Chondrocyte (in vitro differentiated cells): Measurements from ENCODE around the gene AAK1. TPM values are rescaled to one million over a fixed set of nuclear protein-coding genes. Genes with fewer than 3 reads are reported as not detected.

Experiments used
- DNase-seq: peaks from one replicate; pipeline ENCODE4 v3.0.0; 2021; ENCODE audit warnings: mixed read lengths, low spot score
- H3K27ac Mint-ChIP-seq: one replicate; pipeline ENCODE4 v1.8.0; 2021; ENCODE audit warnings: mild to moderate bottlenecking, moderate library complexity, mixed read lengths; ENCODE audit not compliant: unreplicated experiment
- H3K27me3 Mint-ChIP-seq: 2 replicates; pipeline ENCODE4 v1.8.0; 2021; ENCODE audit warnings: low read depth, mixed read lengths
- H3K36me3 Mint-ChIP-seq: 2 replicates; pipeline ENCODE4 v1.8.0; 2021; ENCODE audit warnings: low read depth, mixed read lengths
- H3K4me1 Mint-ChIP-seq: 2 replicates; pipeline ENCODE4 v1.8.0; 2021; ENCODE audit warnings: low read depth, mild to moderate bottlenecking, mixed read lengths
- H3K4me3 Mint-ChIP-seq: one replicate; pipeline ENCODE4 v1.8.0; 2021; ENCODE audit warnings: mild to moderate bottlenecking, moderate library complexity, mixed read lengths; ENCODE audit not compliant: unreplicated experiment
- H3K9me3 Mint-ChIP-seq: 2 replicates; pipeline ENCODE4 v1.8.0; 2021; ENCODE audit warnings: low read depth, mixed read lengths
- total RNA-seq: library from RNA; stranded (reverse); gene quantifications from 3 replicates; pipeline ENCODE4 v1.2.1, GENCODE V29; 2021
- TF ChIP-seq, protein P1 (sequence below): fragments of 200-600 bp; sonication (generic); IDR thresholded peaks from 2 replicates; pipeline ENCODE4 v1.5.0; 2021; ENCODE audit warnings: antibody characterized with exemption, mild to moderate bottlenecking, moderate library complexity

AAK1 gene
- total RNA-seq, 1 donor from 2014 or later = 97.2 TPM

DNA sequence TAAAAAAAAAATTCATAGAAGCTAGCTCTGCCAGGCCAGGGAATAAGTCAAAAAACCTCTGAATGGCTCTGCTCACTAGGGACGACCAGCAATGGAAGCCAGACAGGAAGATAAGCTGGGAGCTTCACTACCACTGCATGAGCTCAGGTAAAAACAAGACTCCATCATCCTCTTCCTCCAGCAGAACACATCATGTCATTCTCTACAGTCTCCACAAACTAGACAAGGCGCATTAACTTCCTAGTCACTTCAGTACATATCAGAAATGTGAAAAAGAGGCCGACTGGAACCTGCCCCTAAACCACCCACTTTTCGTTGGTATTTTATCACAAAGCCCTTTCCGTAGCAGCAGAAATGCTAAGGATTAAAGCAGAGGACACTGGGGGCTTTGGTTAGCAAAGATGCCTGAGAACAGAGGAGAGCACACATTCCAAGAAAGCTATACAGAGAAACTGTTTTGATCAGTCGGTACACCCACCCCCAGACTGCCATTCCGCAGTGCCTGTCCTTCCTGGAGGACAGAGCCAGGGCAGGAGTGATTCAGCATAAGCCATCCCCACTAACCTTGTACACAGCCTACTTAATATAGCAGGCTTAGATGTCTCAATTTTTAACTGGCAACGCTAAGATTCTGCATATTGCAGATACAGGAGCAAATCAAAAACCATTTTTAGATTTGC is 53.4 kb downstream of the AAK1 start:
- H3K4me3 Mint-ChIP-seq = peak overlapping the region; percentile 4
- H3K27ac Mint-ChIP-seq = peak overlapping the region; percentile 90
- H3K27me3 Mint-ChIP-seq = no peaks in the 10 kb centered on the region
- peaks cover 34% of the 10 kb centered on the region for H3K4me1 Mint-ChIP-seq
- H3K9me3 Mint-ChIP-seq = no peaks in the 10 kb centered on the region
- H3K36me3 Mint-ChIP-seq = no peaks in the 10 kb centered on the region
- DNase-seq = no peak
- TF ChIP-seq, protein P1, sequence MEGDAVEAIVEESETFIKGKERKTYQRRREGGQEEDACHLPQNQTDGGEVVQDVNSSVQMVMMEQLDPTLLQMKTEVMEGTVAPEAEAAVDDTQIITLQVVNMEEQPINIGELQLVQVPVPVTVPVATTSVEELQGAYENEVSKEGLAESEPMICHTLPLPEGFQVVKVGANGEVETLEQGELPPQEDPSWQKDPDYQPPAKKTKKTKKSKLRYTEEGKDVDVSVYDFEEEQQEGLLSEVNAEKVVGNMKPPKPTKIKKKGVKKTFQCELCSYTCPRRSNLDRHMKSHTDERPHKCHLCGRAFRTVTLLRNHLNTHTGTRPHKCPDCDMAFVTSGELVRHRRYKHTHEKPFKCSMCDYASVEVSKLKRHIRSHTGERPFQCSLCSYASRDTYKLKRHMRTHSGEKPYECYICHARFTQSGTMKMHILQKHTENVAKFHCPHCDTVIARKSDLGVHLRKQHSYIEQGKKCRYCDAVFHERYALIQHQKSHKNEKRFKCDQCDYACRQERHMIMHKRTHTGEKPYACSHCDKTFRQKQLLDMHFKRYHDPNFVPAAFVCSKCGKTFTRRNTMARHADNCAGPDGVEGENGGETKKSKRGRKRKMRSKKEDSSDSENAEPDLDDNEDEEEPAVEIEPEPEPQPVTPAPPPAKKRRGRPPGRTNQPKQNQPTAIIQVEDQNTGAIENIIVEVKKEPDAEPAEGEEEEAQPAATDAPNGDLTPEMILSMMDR = no peak

DNA sequence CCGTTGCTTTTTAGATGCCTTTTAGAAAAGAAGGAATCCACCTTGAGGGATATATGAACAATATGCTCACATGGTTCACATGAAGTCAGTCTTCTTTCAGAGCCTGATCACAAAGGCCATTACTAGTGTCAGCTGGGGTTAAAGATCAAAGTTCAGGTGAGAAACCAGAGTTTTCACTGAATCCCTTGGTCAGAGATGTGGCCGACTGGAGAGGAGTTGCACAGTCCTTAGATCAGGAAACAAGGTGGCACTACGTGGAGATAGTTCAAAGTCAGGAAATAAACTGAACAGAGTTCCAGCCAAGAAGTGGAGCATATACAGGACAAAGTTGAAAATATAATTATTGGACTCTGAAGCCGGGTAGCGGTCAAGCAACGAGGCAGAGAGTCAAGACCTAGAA is 54.6 kb downstream of the AAK1 start:
- H3K4me1 Mint-ChIP-seq = peaks cover 41% of the 10 kb centered on the region
- H3K36me3 Mint-ChIP-seq = no peaks in the 10 kb centered on the region
- H3K4me3 Mint-ChIP-seq = no peak overlapping the region
- H3K9me3 Mint-ChIP-seq = no peaks in the 10 kb centered on the region
- H3K27me3 Mint-ChIP-seq = no peaks in the 10 kb centered on the region
- TF ChIP-seq, protein P1 = no peak
- no peak for DNase-seq
- H3K27ac Mint-ChIP-seq = peak overlapping the region; percentile 33

DNA sequence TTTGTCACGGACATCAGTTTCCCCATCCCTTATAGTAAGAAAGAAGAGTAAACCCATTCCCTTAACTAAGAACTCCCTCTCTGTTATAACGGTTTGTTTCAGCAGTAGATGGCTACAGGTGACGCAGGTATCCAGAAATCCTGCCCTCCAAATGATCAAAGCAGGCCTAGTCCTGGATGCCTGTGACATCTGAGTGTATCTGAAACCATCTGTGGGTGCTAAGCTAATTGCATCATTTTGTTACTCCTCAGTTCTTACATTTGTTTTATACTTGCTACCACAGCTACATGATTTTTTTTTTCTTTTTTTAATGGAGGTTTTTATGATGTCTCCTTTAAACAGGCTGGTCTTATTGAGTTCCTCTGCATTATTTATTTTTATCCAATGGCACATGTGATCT is 55.1 kb downstream of the AAK1 start:
- TF ChIP-seq, protein P1 = no peak
- H3K36me3 Mint-ChIP-seq = no peaks in the 10 kb centered on the region
- H3K9me3 Mint-ChIP-seq = no peaks in the 10 kb centered on the region
- no peak overlapping the region for H3K27ac Mint-ChIP-seq
- H3K4me3 Mint-ChIP-seq = no peak overlapping the region
- peaks cover 45% of the 10 kb centered on the region for H3K4me1 Mint-ChIP-seq
- H3K27me3 Mint-ChIP-seq = no peaks in the 10 kb centered on the region
- no peak for DNase-seq

DNA sequence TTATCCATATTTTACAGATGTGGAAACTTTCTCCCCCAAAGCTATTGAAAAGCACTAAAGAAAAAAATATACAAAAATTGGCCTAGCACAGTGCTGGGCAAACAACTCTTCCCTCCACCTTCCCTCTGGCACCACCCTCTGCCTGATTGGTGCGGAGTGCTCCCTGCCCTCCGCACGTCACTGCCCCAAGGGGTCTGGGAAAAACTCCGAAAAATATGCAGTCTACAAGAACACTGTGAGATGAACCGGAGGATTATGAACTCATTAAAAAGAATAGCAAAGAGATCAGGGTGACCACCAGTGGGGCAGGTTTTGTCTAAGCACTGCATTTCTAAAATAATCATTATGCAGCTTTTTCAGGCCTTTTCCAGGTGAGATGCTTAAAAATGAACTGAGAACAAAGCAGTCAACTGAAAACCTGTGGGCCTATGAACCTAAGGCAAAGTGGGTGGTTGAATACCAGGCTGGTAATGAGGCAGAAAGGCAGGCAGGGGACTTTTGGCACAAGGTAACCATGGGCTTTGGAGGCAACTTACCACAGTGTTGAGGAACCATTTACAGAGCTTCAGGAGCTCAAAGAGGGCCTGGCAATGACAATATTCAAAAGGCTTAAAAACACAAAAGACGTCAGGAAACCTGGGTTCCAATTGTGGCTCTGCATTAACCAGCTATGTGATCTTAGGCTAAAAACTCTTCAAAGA is 57.5 kb downstream of the AAK1 start:
- no peak for DNase-seq
- Mint-ChIP-seq H3K4me1 (peaks cover 66% of the 10 kb centered on the region), H3K36me3 (no peaks in the 10 kb centered on the region), H3K4me3 (no peak overlapping the region), H3K27ac (no peak overlapping the region), H3K9me3 (no peaks in the 10 kb centered on the region), H3K27me3 (no peaks in the 10 kb centered on the region)
- TF ChIP-seq, protein P1 = no peak

DNA sequence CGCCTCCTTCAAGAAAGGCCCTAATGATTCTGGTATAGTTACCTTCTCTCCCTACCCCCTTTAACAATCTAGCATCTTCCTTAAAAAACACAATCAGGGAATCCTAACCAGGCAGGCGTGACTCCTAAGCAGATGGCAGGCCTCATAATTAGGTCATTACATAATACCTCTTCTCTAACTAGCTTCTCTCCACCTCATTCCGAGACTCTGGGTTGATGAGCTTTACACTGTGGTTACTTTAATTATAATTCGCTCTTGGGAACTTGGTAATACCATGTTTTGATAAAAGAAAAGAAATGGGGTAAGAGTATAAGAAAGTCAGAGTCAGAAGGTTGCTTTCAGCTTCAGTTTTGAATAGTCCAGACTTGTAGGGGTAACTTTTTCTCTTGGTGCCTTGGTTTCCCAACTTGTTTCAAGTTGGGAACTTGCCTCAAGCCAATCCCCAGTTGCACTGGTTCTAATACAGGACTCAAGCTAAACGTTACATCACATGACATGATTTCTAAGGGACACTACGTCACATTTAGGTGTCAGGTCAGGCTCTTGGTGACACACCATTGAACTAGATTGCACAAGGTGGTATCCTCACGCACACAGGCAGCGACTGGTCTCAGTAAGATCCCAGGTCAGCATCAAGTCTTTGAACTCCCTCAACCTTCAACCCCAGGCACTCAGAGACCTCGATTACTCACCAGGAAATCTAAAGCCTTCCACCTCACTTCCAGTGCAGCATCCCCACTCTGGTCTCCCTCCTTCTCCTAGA is 59.2 kb downstream of the AAK1 start:
- Mint-ChIP-seq H3K4me3 (no peak overlapping the region), H3K27ac (no peak overlapping the region), H3K9me3 (no peaks in the 10 kb centered on the region), H3K27me3 (no peaks in the 10 kb centered on the region), H3K4me1 (peaks cover 60% of the 10 kb centered on the region), H3K36me3 (no peaks in the 10 kb centered on the region)
- TF ChIP-seq, protein P1 = no peak
- no peak for DNase-seq
